Breast epithelium (tissue), 3 donors: Measurements from ENCODE around the gene D2HGDH.

Experiments used
- CTCF ChIP-seq, 3 donors: fragments of 450-650 bp; IDR thresholded peaks; one replicate each; pipeline ENCODE4 v1.5.1; 2016 to 2017; ENCODE audit warnings: antibody characterized with exemption in 3 of 3, mild to moderate bottlenecking in 3 of 3, moderate library complexity in 3 of 3
- POLR2AphosphoS5 ChIP-seq, 3 donors: sonication (generic); formaldehyde crosslinking; IDR thresholded peaks; one replicate each; pipeline ENCODE4 v1.6.1; 2017; ENCODE audit warnings: antibody characterized with exemption in 3 of 3

DNA sequence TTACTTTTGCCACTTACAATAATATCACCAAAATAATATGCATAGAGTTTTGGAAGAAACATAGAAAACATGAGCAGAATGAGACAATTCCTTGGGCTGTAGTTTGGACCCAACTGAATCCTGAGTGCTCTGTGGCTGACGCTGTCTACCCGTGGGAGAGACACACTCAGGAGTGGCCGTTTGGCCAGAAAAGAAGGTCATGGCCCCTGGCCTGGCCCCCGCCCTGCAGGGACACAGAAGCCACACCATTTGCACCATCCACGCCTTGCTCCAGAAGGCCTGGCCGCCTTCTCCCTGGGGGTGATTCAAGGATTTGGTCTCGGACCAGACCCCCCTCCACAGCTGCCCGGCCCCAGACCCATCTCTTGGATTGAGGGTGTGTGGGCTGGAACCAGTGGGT, 6.4 kb upstream of the D2HGDH start:
- TF ChIP-seq CTCF (IDR thresholded peaks at IDR 0.05) (no peak), POLR2AphosphoS5 (IDR thresholded peaks at IDR 0.05) (no peak)
